GM13976 (cell line): ENCODE results near the gene MGP.

Experiments used
- DNase-seq: peaks from one replicate; pipeline ENCODE4 v3.0.0; 2012; ENCODE audit warnings: low spot score
- in situ Hi-C: fragments of 300-500 bp; cut with MboI; formaldehyde crosslinking; loops from one replicate; pipeline ENCODE4 v1.12.0; 2022; ENCODE audit warnings: low sequenced_read_pairs, mixed read lengths, inconsistent platforms; ENCODE audit not compliant: unreplicated experiment
- TF ChIP-seq, protein P1 (sequence below): IDR thresholded peaks from 2 replicates; pipeline ENCODE4 v1.5.1; 2012; ENCODE audit warnings: borderline replicate concordance, mild to moderate bottlenecking; ENCODE audit not compliant: insufficient read depth; ENCODE audit errors: extremely low read depth, missing control alignments, control extremely low read depth

The MGP gene

GRCh38 chr12:14883686-14884085 lies 2.0 kb downstream of the MGP start:
- in situ Hi-C loops, result no loop called here
- TF ChIP-seq, protein P1, sequence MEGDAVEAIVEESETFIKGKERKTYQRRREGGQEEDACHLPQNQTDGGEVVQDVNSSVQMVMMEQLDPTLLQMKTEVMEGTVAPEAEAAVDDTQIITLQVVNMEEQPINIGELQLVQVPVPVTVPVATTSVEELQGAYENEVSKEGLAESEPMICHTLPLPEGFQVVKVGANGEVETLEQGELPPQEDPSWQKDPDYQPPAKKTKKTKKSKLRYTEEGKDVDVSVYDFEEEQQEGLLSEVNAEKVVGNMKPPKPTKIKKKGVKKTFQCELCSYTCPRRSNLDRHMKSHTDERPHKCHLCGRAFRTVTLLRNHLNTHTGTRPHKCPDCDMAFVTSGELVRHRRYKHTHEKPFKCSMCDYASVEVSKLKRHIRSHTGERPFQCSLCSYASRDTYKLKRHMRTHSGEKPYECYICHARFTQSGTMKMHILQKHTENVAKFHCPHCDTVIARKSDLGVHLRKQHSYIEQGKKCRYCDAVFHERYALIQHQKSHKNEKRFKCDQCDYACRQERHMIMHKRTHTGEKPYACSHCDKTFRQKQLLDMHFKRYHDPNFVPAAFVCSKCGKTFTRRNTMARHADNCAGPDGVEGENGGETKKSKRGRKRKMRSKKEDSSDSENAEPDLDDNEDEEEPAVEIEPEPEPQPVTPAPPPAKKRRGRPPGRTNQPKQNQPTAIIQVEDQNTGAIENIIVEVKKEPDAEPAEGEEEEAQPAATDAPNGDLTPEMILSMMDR, result no peak
- no peak for DNase-seq

DNA sequence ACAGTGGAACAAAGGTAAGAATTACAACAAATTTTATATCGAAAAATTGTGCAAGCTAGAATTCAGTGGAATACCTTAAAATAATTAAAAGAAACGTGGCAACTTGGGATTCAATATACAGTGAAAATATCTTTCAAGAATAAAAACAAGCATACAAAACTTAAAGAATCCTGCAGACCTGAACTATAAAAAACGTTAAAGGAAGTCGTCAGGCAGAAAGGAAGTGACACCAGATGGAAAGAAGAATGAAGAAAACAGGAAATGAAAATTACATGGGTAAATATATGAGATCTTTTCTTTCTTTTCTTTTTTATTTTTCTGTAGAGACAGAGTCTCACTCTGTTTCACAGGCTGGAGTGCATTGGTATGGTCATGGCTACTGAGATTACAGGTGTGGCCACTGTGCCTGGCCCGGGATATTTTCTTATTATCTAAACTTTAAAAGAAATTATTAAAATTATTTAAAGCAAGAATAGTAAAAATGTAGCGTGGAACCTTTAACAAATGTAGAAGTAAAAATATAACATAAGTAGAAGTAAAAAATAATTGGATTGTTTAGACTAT lies 4.7 kb downstream of the MGP start:
- TF ChIP-seq, protein P1, result no peak
- in situ Hi-C loops, result no loop called here
- no peak for DNase-seq

DNA sequence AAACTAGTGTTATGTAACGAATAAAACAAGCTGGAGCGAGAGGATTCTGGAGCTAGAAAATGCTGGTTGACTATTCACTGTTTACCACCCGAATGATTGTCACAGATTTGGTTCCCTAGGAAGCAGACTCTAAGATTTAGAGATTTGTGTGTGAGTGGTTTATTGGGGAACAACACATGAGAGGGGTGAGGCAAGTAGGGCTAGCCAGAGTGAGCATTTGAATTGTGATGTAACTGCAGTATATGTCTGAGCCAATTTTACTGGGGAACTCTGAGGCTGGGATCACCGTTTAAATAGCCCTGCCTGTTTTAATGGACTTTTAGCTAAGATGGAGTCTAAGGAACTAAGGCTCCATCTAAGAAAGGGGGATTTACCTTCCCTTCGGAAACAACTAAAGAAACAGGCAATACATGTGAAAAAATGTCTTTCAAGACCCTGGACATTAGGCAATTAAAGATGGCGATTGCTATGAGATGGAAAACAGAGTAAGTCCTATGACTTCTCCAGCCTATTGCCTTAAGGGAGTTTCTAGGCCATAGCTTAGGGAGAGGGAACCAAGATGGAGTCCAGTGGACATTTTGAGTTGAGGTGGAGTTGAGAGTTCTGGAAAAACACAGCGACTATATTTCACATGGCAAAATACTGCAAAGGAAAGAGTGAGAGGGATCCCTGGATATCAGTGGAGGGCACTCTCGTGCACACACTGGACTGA lies 6.3 kb downstream of the MGP start:
- DNase-seq, result no peak
- TF ChIP-seq, protein P1, result no peak

GRCh38 chr12:14878488-14878887 lies 7.2 kb downstream of the MGP start:
- DNase-seq, result no peak
- in situ Hi-C loops, result no loop called here
- TF ChIP-seq, protein P1, result no peak

More for the DNA sequence above, 6.3 kb downstream of the MGP start:
- in situ Hi-C loops, result no loop called here

GRCh38 chr12:14876833-14877232 lies 8.8 kb downstream of the MGP start:
- no peak for DNase-seq
- TF ChIP-seq, protein P1, result no peak
- in situ Hi-C loops, result no loop called here

DNA sequence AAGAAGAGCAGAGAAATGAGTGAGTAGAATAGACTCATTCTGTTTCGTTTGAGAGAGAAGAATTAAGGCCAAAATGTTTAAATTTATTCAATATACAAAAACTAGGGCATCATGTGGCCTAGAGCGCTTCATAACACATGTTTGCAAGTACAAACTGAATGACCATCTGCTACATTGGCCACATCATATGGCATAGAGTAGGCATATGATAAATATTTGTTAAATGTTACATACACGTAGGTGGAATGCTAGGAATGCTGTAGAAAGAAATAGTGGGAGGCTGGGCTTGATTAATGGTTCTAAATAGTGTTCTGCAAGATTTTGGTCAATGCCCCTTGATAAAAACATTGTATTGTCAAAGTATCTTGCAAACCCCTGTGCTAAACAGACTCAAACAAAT lies 10.8 kb downstream of the MGP start:
- no peak for DNase-seq
- TF ChIP-seq, protein P1, result no peak
- in situ Hi-C loops, result no loop called here
